ENCODE results near the gene FLNB.
"Not testable (repeated sequence)": the region's sequence is repeated elsewhere in the genome, so short reads cannot be mapped to it uniquely, and the experiment has no call there.

FLNB gene

DNA sequence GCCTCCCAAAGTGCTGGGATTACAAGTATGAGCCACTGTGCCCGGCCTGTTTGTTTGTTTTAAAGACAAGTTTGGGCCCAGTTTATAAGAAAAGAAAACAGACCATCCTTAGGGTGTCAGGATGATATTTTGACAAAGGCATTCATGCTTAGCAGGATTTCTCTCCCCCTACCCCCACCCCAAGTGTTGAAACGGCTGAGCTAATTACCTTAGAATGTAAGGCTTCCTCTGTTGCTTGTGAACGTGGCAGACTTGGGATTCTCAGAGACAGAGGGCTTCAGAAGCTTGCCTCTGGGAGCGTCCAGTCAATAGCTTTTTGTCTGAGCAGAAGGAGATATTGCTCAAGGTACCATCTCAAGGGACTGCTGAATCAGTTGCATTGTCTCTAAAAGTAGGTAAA is 24.0 kb downstream of the FLNB start:
- DNase-seq (ENCODE audit: low read depth), result no peak

DNA sequence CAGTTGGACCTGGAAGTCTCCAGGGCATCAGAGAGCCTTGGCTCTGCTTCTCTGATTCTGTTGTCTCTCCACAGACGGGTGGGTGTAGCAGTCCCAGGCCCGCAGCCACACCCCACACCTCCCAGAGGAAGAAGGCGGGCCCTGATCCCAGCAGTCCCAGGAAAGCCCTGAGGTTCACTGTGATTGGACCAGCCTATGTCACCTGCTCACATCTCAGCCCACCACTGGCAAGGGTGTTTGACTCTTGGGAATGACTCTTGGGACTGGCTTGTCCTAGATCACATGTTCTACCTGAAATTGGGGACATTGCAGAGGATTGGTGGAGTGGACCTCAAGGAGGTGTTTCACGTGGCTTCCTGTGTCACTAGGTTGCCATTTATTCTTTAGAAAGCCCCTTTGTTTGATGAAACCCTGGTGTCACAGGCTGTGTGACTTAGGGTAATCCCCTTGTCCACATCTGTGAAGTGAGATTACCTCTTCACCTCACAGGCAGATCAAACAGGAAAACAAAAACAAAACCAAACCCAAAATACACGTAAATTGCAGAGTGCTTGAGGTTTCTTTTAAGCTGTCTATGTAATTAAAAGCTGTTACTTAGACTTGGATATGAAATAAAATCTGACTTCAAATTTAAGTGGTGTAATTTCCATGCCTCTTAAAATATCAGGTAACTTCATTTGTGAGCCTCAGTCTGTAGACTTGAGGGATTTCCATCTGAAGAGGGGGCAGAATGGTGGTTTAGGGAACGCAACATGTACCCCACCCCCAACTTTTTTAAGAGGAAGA is 26.7 kb downstream of the FLNB start:
- DNase-seq (ENCODE audit: low read depth), result no peak

GRCh38 chr3:58035524-58036255 is 27.5 kb downstream of the FLNB start:
- DNase-seq (ENCODE audit: low read depth), result no peak

GRCh38 chr3:58036293-58037032 is 28.2 kb downstream of the FLNB start:
- no peak for DNase-seq (ENCODE audit: low read depth)

DNA sequence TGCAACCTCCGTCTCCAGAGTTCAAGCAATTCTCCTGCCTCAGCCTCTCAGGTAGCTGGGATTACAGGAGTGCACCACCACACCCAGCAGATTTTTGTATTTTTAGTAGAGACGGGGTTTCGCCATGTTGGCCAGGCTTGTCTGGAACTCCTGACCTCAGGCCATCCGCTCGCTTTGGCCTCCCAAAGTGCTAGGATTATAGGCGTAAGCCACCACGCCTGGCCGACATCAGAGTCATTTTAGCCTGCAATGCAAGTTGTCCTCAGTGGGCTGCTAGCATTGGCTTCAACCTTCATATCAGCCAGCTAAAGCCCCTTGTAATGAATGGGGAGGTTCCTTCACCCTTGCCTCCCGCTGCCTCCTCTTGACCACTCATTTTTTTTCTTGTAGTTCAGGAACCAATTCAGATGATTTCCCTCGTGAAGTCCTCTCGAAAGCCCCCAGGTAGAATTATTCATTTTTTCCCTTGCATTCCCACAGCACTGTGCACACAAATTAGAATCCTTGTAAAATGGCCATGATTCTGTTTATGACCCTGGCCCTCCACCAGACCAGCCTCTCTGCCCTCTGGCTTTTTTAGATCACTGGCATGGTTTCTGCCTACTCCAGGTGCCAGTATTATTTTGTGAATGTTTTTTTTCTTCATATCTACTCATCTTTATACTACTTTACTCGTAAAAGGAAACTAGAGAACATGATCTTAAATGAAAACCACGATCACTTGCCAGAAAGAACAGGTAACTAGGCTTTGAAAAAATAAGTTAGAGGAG is 29.1 kb downstream of the FLNB start:
- no peak for DNase-seq (ENCODE audit: low read depth)

DNA sequence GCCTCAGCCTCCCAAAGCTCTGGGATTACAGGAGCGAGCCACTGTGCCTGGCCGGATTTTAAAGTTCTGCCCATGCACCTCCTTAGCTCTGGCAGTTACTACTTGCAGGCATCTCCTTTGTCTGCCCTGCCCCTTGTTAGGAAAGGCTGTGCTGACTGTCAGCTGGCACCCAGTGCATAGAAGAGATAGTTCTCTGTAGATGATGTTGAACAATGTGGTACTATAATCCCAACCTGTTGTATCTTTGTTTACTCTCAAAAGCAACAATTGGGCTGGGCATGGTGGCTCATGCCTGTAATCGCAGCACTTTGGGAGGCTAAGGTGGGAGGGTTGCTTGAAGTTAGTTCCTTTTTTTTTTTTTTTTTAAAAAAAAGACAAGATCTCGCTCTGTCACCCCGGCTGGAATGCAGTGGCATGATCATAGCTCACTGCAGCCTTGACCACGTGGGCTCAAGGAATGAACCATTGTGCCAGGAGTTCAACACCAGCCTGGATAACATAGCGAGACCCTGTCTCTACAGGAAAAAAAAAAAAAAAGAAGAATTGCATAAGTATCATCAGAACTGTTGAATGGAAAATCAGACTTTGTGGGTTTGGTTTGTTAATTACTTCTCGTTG is 30.6 kb downstream of the FLNB start:
- no peak for DNase-seq (ENCODE audit: low read depth)

DNA sequence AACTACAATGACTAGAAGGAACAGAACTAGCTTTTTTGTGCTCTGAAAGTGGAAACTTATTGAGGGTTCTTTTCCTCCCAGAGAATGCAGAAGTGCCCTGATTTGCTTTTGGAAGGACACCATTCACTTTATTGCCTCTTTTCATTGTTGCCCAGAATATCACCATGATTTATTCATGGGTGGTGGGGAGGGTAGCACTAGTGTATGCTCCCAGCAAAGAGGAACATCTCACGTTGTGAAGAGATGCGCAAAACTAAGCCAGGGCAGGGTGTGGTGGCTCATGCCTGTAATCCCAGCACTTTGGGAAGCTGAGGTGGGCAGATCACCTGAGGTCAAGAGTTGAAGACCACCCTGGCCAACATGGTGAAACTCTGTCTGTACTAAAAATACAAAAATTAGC is 31.4 kb downstream of the FLNB start:
- DNase-seq (ENCODE audit: low read depth), result no peak

GRCh38 chr3:58041182-58041825 is 33.1 kb downstream of the FLNB start:
- DNase-seq (ENCODE audit: low read depth), result no peak

DNA sequence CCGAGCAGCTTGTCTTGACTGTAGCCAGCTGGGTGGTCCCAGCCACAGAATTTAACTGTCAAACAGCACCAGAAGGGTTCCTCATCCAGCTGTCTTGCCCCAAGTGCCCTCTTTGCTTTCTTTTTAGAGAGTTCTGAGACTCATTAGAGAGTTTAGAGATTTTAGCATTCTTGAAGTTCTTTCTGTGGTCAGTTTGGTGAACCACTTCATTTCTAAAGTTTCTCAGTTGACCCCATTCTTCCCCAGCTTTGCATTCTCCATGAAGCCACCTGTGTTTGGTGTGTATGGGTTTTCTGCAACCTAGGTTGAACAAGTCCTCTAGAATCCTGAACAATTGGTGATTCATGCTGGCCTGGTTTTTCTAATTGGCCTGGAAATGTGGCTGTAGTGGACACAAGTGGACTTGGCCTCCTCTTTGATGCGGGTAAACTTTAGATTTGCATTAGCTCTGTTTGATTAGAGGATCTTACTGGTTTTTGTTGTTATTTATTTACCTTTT is 33.7 kb downstream of the FLNB start:
- no peak for DNase-seq (ENCODE audit: low read depth)

DNA sequence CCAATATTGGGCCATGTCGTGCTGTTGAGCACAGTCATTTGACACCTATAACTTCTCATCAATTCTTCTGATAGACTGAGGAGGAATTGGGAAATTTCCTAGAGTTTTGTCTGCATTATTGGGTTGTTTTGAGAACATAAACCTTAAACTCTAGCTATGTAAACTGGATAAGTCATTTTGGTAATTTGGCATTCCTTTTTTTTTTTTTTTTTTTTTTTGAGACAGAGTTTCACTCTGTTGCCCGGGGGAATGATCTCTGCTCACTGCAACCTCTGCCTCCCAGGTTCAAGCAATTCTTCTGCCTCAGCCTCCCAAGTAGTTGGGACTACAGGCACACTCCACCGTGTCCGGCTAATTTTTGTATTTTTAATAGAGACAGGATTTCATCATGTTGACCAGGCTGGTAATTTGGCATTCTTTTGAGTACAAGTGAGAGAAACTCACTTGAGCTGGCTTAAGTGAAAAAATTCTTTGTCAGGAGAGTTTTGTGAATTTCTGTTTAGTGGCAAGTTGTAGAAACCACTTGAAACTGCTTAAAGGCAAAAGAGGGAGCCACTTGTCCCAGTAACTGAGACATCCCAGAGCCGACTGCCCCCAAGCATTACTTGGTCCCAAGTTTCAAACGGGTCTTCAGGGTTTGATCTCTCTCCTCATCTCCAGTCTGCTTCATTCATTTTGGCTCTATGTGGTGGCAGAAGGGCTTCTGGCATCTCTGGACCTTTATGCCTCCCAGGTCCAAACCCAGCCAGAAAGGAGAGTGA is 34.9 kb downstream of the FLNB start:
- DNase-seq (ENCODE audit: low read depth), result no peak

DNA sequence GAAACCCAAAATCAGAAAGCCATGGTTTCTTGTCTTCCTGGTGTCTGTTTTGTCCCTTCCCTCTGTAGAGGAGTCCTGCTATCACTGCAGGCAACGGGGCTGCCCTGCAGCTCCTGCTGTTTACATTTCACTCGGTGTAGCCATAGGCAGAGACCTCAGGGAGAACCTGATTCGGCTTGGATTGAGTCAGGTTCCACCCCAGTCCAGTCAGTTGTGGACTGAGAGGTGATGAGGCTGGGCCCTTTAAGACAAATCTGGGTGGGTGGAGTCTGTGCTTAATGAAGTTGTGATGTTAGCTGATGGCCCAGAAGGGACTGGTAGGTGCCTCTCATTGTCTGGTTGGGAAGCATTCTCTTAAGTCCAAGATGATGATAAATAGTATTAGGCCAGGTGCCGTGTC is 35.7 kb downstream of the FLNB start:
- no peak for DNase-seq (ENCODE audit: low read depth)

GRCh38 chr3:58044691-58045483 is 36.7 kb downstream of the FLNB start:
- DNase-seq (ENCODE audit: low read depth), result no peak

DNA sequence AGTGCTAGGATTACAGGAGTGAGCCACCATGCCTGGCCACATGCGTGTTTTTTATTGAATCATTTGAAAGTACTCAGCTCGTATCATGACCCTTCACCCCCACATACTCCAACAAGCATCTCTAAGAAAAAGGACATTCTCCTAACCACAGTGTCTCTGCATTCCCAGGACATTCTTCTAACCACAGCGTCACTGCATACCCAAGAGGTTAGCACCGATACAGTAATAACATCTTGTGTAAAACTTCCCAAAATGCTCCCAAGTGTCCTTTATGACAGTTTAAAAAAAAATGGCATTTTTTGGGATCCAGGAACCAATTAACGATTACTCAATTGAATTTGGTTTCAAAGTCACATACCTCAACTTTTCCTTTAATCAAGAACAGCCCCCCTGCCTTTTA is 39.6 kb downstream of the FLNB start:
- no peak for DNase-seq (ENCODE audit: low read depth)

- no peak for DNase-seq (ENCODE audit: low read depth)
Observed at GRCh38 chr3:58048301-58048700, 40.1 kb downstream of the FLNB start.

GRCh38 chr3:58049143-58049785 is 41.0 kb downstream of the FLNB start:
- DNase-seq (ENCODE audit: low read depth), result no peak

DNA sequence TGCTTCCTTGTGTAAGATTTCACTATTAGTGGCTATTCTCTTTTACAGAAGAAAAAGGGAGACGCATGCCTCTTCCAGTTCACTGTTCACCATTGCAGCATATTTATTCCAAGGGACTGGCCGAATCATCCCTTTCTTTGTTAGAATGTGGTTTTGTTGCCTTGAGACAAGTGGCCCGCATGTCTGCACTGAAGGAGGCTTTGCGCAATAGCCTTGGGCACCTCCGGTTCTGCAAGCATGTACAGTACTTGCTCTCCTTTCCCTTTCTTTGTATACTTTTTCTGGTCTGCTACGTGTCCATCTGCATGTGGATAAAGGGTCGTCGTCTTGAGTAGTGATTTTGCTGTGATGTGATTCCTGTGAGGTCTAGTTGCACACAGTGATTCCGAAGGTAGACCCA is 43.0 kb downstream of the FLNB start:
- no peak for DNase-seq (ENCODE audit: low read depth)

DNA sequence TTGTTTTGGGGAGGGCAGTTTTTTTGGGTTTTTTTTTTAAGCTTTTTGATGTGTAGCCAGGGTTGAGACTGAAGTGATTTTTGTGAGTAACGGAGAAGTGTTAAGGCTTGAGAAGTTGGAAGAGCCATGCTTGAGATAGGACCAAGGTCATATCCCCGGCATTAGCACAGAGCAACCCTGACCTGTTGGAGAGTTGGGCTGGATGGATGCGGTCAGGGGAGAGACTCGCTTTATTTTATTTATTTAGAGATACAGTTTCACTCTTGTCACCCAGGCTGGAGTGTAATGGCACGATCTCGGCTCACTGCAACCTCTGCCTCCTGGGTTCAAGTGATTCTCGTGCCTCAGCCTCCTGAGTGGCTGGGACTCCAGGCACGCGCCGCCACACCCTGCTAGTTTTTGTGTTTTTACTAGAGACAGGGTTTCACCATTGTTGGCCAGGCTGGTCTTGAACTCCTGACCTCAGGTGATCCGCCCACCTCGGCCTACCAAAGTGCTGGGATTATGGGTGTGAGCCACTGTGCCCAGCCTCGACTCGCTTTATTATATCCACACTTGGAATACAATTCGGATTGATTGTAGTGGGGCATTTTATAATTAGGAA is 43.5 kb downstream of the FLNB start:
- DNase-seq (ENCODE audit: low read depth), result not testable (repeated sequence)

Data from CMK (cell line).